Stimulated activated CD4-positive, alpha-beta T cell treated with anti-CD3 and anti-CD28 coated beads, TNF-alpha, amount 100 ng/mL, for 48 hours (primary cell): ENCODE data around the gene RHBDL1.

Source experiments
- DNase-seq, 3 donors: peaks; one replicate each; pipeline ENCODE4 v3.0.0-alpha.2; 2020; ENCODE audit warnings: low read depth in 3 of 3

RHBDL1 gene

DNA sequence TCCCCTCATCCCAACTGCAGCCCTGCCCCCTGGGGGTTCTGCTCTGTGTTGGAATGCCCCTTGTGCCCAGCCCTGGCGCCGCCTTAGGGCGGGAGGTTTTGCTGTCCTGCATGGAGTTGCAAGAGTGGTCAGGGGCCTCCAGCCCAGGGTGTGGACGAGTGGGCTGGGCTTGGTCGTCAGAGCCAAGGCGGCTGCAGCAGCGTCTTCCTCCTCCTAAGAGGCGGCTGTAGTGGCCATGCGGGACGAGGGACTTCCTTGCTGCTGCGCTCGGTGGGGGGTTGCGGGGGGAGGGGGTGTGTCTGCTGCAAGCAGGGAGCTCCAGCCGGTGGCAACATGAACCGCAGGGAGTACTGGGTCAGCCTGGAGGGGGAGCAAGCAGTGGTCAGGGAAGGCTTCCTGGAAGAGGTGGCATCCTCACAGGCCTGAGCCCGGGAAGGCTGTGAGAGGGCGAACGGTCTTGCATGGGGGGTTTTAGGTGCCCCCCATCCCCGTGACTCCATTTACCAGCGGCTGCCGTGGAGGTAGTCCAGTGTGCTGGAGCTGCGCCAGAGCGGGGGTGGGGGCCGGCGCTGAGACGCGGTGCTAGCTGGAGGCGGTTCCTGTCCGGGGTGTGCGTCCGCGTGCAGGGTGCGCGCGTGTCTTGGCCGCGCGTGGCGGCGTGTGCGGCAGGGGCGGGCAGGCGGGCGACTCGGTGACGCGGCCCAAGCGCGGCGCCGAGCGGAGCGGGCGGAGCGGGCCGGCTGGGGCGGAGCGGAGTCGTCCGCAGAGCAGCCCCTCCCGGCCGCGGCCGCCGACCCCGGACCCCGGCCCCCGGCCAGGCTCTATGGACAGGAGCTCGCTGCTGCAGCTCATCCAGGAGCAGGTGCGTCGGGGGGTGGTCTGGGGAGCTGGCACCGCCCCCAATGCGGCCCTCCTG is at the start of gene RHBDL1:
RHBDL1 (plus strand) TSS at position 704 of the 916 bp plus-strand sequence; CDS start at position 824, 120 bp downstream.
- no peak for DNase-seq

GRCh38 chr16:625977-626765 is 49.3 kb upstream of the RHBDL1 start:
- DNase-seq, result no peak

- no peak for DNase-seq
These were observed 48.6 kb upstream of the RHBDL1 start for GRCh38 chr16:626787-627453.

GRCh38 chr16:627454-628239 is 47.8 kb upstream of the RHBDL1 start:
- no peak for DNase-seq

- DNase-seq, result no peak
These were observed 47.0 kb upstream of the RHBDL1 start for GRCh38 chr16:628321-629061.

DNA sequence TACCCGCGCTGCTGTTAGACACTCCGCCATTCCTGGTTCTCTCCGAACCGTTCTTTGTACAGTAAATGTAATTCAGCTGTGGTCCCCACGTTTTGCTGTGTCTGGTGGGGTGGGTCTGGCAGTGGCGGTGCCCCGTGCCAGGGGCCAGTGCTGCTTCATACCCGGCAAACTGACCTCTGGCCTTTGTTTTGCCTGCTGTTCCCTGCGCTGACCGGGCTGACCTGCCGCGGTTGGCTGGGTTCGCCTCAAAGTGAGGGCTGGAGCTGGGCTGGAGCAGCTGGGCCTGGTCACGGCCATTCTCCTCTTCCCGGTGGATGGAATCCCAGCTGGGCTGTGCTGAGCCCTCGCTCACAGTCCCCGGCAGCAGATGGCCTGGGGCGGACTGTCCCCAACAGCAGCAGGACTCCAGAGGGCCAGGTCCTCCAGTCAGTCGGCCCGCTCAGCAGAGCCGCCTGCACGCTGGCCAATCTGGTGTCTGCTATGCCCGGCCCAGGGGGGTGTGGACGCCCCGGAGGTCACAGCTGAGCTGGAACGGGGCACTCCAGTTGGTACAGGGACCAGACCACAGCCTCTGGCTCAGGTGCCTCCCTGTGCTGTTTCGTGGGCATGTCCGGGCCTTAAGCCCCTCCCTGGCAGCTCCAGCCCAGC is 46.2 kb upstream of the RHBDL1 start:
- no peak for DNase-seq

GRCh38 chr16:629833-630248 is 45.6 kb upstream of the RHBDL1 start:
- DNase-seq, result no peak

DNA sequence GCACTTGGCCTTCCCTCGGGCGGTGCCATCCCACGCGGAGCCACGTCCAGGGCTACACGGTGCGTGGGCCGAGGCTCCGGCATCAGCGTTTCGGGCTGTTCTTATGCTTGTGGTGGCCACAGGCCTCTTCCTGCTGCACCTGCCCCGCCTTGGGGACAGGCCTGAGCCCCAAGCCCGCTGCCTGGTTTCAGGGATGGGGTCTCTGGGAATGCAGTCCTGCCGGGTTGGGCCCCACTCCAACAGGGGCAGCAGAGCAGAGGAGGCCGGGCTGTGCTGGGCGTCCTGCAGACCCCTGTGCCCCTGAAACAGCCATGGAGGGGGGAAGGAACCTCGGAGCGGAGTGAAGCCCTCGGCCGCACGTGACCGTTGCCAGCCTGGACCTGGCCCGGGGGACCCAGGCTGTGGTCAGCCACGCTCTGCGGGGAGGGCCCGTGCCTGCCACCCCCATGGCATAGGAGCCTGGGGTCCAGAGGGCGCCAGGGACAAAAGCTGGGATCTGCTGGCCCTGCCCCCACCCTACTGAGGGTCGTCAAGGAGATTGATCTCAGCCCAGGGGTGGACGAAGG is 45.1 kb upstream of the RHBDL1 start:
- DNase-seq, result no peak

- DNase-seq, result no peak
These were observed 44.6 kb upstream of the RHBDL1 start, which contains the start of gene WFIKKN1 for GRCh38 chr16:630815-631405. Gene WFIKKN1, plus strand, starts transcription at chr16:630985. Its CDS starts 269 bp downstream, at chr16:631254.

DNA sequence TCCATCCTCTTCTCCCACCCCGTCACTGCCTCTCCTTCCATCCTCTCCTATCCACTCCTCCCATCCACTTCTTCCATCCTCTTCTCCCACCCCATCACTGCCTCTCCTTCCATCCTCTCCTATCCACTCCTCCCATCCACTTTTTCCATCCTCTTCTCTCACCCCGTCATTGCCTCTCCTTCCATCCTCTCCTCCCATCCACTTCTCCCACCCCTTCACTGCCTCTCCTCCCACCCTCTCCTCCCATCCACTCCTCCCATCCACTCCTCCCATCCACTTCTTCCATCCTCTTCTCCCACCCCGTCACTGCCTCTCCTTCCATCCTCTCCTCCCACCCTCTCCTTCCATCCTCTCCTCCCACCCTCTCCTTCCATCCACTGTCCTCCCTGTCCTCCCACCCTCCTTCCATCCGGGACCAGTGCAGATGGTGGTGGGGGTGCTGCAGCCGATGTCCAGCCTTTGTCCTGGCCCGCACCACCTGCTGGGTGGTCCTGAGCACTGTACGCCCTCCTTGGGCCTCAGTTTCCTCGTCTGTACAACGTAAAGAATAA is 43.6 kb upstream of the RHBDL1 start:
- DNase-seq, result no peak

DNA sequence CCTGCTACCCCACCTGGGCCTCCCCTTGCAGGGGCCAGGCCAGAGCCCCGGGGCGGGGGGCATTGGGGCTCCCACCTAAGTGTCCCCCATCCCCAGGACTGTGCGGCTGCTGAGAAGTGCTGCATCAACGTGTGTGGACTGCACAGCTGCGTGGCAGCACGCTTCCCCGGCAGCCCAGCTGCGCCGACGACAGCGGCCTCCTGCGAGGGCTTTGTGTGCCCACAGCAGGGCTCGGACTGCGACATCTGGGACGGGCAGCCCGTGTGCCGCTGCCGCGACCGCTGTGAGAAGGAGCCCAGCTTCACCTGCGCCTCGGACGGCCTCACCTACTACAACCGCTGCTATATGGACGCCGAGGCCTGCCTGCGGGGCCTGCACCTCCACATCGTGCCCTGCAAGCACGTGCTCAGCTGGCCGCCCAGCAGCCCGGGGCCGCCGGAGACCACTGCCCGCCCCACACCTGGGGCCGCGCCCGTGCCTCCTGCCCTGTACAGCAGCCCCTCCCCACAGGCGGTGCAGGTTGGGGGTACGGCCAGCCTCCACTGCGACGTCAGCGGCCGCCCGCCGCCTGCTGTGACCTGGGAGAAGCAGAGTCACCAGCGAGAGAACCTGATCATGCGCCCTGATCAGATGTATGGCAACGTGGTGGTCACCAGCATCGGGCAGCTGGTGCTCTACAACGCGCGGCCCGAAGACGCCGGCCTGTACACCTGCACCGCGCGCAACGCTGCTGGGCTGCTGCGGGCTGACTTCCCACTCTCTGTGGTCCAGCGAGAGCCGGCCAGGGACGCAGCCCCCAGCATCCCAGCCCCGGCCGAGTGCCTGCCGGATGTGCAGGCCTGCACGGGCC is 42.8 kb upstream of the RHBDL1 start:
- no peak for DNase-seq

DNA sequence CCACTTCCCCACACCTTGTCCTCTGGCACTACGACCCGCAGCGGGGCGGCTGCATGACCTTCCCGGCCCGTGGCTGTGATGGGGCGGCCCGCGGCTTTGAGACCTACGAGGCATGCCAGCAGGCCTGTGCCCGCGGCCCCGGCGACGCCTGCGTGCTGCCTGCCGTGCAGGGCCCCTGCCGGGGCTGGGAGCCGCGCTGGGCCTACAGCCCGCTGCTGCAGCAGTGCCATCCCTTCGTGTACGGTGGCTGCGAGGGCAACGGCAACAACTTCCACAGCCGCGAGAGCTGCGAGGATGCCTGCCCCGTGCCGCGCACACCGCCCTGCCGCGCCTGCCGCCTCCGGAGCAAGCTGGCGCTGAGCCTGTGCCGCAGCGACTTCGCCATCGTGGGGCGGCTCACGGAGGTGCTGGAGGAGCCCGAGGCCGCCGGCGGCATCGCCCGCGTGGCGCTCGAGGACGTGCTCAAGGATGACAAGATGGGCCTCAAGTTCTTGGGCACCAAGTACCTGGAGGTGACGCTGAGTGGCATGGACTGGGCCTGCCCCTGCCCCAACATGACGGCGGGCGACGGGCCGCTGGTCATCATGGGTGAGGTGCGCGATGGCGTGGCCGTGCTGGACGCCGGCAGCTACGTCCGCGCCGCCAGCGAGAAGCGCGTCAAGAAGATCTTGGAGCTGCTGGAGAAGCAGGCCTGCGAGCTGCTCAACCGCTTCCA is 42.0 kb upstream of the RHBDL1 start:
- DNase-seq, result no peak

GRCh38 chr16:634051-634670 is 41.3 kb upstream of the RHBDL1 start:
- DNase-seq, result no peak

GRCh38 chr16:634996-635395 is 40.5 kb upstream of the RHBDL1 start:
- no peak for DNase-seq

DNA sequence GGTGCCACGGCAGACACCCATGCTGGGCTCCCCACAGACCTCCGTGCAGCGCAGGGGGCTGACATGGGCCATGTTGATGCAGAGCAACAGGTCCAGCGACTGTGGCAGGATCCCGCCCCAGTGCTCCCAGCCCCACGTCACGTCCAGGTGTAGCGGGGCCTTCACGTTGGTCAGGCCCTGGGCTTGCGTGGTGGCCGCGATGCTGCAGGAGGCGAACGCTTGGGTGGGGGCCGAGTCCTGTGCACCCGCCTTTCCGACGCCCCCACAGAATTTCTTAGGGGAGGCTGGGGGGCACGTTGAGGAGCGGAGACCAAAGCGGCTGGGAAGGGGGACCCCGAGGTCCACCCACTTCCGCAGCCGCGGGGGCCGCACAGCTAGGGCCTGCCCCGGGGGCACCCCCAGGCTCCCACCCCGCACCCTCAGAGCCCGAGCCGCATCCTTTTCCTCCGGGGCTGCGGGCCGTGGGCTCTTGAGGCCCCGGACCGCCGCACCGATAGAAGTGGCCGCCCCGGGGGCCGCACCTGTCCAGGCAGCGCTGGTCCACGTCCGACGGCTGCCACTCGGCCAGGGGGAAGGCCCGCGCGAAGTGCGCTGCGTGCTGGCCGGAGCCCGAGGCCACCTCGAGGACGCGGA is 39.8 kb upstream of the RHBDL1 start:
- no peak for DNase-seq
